Activated CD8-positive, alpha-beta T cell treated with anti-CD3 and anti-CD28 coated beads for 36 hours (primary cell): ENCODE data around the gene ADAMTS9. TPM values are rescaled to one million over a fixed set of nuclear protein-coding genes. Genes with fewer than 3 reads are reported as not detected.

Experiments
- ATAC-seq: fragments of 200-7000 bp; cut with Tn5 transposase; one replicate; pipeline ENCODE4 v1.10.0; 2021; ENCODE audit warnings: mild to moderate bottlenecking, moderate library complexity
- CTCF ChIA-PET: fragments of 350-600 bp; sonication (Branson Sonifier 250); formaldehyde crosslinking; loops from one replicate; lab custom pipeline; 2021; ENCODE audit warnings: antibody characterized with exemption; lab: Charles Lee
- POLR2A ChIA-PET: fragments of 350-600 bp; sonication (Branson Sonifier 250); formaldehyde crosslinking; loops from one replicate; lab custom pipeline; 2021; ENCODE audit warnings: antibody characterized with exemption; lab: Charles Lee
- DNase-seq: peaks from one replicate; pipeline ENCODE4 v3.0.0-alpha.2; 2020
- H3K27ac Mint-ChIP-seq: one replicate; pipeline ENCODE4 v1.8.0; 2021; ENCODE audit warnings: mild to moderate bottlenecking, mixed read lengths
- H3K27me3 Mint-ChIP-seq: one replicate; pipeline ENCODE4 v1.8.0; 2021; ENCODE audit warnings: mixed read lengths
- H3K36me3 Mint-ChIP-seq: one replicate; pipeline ENCODE4 v1.8.0; 2021; ENCODE audit warnings: low read depth, mixed read lengths
- H3K4me1 Mint-ChIP-seq: one replicate; pipeline ENCODE4 v1.8.0; 2021; ENCODE audit warnings: low read depth, mixed read lengths
- H3K4me3 Mint-ChIP-seq: one replicate; pipeline ENCODE4 v1.8.0; 2021; ENCODE audit warnings: mild to moderate bottlenecking, moderate library complexity, mixed read lengths
- H3K9me3 Mint-ChIP-seq: one replicate; pipeline ENCODE4 v1.8.0; 2021; ENCODE audit warnings: mixed read lengths
- intact Hi-C: fragments of 100-400 bp; cut with micrococcal nuclease; formaldehyde crosslinking; loops from one replicate; pipeline ENCODE4 v1.10.0; 2022
- total RNA-seq, 2 experiments: library from RNA; stranded (reverse); gene quantifications; one replicate each; pipeline ENCODE4 v1.2.3, GENCODE V29; 2021
- TF ChIP-seq, protein P1 (sequence below): fragments of 200-600 bp; IDR thresholded peaks from one replicate; pipeline ENCODE4 v1.8.0; 2022; ENCODE audit warnings: antibody characterized with exemption, mild to moderate bottlenecking

ADAMTS9 gene
- total RNA-seq, 2 experiments from 2014 or later = not detected

DNA sequence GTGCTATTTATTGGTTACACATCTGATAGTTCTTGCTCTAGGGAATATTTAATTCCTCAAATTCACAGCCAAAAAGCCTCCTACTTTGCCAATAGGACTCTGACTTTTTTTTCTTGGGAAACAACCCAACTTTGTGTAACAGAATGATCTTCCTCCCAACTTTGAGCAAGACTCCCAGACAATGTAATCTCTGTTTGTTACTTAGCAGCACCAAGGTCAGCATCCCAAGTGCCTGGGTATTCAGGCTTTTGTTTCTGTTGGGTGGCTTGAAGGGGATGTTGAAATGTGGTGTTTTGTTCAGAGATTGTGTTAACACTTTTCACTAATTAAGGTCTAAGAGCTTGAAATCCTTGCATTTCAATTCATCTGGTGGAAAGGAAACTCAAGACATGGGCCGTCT lies 115.8 kb downstream of the ADAMTS9 start:
- Mint-ChIP-seq H3K9me3 (no peaks in the 10 kb centered on the region), H3K4me3 (no peak overlapping the region), H3K4me1 (no peaks in the 10 kb centered on the region), H3K27me3 (peaks cover 2% of the 10 kb centered on the region), H3K27ac (no peak overlapping the region), H3K36me3 (no peaks in the 10 kb centered on the region)
- TF ChIP-seq, protein P1, sequence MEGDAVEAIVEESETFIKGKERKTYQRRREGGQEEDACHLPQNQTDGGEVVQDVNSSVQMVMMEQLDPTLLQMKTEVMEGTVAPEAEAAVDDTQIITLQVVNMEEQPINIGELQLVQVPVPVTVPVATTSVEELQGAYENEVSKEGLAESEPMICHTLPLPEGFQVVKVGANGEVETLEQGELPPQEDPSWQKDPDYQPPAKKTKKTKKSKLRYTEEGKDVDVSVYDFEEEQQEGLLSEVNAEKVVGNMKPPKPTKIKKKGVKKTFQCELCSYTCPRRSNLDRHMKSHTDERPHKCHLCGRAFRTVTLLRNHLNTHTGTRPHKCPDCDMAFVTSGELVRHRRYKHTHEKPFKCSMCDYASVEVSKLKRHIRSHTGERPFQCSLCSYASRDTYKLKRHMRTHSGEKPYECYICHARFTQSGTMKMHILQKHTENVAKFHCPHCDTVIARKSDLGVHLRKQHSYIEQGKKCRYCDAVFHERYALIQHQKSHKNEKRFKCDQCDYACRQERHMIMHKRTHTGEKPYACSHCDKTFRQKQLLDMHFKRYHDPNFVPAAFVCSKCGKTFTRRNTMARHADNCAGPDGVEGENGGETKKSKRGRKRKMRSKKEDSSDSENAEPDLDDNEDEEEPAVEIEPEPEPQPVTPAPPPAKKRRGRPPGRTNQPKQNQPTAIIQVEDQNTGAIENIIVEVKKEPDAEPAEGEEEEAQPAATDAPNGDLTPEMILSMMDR = no peak
- POLR2A ChIA-PET = no interaction called here
- ATAC-seq (no peak), DNase-seq (no peak)
- intact Hi-C loops = no loop called here
- CTCF ChIA-PET = no interaction called here

- ATAC-seq = no peak
- CTCF ChIA-PET = no interaction called here
- intact Hi-C loops = no loop called here
Observed at GRCh38 chr3:64568895-64569517, 118.8 kb downstream of the ADAMTS9 start.

DNA sequence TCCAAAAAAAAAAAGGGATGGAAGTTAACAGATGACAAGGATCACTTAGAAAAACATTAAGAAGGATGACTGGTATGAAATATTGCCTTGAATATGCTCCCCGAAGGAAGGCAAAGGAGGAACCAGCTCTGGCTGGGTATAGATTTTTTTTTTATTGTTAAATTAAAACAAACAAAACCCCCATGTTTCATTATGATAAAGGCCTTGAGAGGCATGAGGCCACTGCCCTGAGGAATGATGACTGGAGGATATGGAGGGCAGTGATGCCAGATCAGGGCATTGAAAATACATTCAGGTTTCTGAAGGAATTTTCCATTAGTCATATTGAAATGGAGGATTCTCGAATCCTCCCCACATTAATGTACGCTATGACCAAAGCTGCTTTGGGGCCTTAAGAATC lies 120.9 kb downstream of the ADAMTS9 start:
- ChIA-PET CTCF (no interaction called here), POLR2A (no interaction called here)
- Mint-ChIP-seq H3K36me3 (no peaks in the 10 kb centered on the region), H3K27ac (no peak overlapping the region), H3K4me3 (no peak overlapping the region), H3K27me3 (peaks cover 2% of the 10 kb centered on the region), H3K4me1 (no peaks in the 10 kb centered on the region), H3K9me3 (no peaks in the 10 kb centered on the region)
- intact Hi-C loops = no loop called here
- ATAC-seq (no peak), DNase-seq (no peak)
- TF ChIP-seq, protein P1 = no peak

More at GRCh38 chr3:64568895-64569517, 118.8 kb downstream of the ADAMTS9 start:
- peaks cover 2% of the 10 kb centered on the region for H3K27me3 Mint-ChIP-seq
- H3K36me3 Mint-ChIP-seq = no peaks in the 10 kb centered on the region
- TF ChIP-seq, protein P1 = no peak
- no peak overlapping the region for H3K4me3 Mint-ChIP-seq
- POLR2A ChIA-PET = no interaction called here
- DNase-seq = no peak
- H3K27ac Mint-ChIP-seq = no peak overlapping the region
- H3K4me1 Mint-ChIP-seq = no peaks in the 10 kb centered on the region
- no peaks in the 10 kb centered on the region for H3K9me3 Mint-ChIP-seq

GRCh38 chr3:64563751-64564150 lies 124.0 kb downstream of the ADAMTS9 start:
- no peak for ATAC-seq
- POLR2A ChIA-PET = no interaction called here
- intact Hi-C loops = no loop called here
- Mint-ChIP-seq H3K27me3 (no peaks in the 10 kb centered on the region), H3K4me3 (no peak overlapping the region), H3K36me3 (no peaks in the 10 kb centered on the region), H3K27ac (no peak overlapping the region), H3K9me3 (no peaks in the 10 kb centered on the region), H3K4me1 (no peaks in the 10 kb centered on the region)
- no peak for DNase-seq
- CTCF ChIA-PET = no interaction called here
- TF ChIP-seq, protein P1 = no peak

DNA sequence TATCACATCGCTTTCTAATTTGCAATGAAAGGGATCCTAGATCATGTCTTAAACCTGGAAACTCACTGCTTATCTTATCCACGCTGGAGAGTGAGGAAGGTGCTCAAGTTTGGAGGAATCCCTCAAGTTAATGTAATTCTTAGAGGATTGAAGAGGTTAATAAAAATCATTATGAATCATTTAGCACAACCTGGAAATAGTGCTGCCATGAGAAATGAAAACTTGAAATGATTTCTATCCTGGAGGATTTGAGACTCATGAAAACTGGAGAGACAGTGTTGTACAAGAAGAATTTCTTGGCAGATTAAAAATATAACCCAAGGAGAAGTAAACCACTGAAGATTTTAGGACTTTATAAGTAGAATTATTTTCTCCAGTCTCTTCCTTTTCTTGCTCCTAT lies 125.9 kb downstream of the ADAMTS9 start:
- Mint-ChIP-seq H3K4me1 (no peaks in the 10 kb centered on the region), H3K36me3 (no peaks in the 10 kb centered on the region), H3K4me3 (no peak overlapping the region), H3K9me3 (no peaks in the 10 kb centered on the region), H3K27ac (no peak overlapping the region), H3K27me3 (no peaks in the 10 kb centered on the region)
- CTCF ChIA-PET = no interaction called here
- DNase-seq = no peak
- ATAC-seq = no peak
- intact Hi-C loops = no loop called here
- POLR2A ChIA-PET = no interaction called here
- TF ChIP-seq, protein P1 = no peak
